GM18498 (cell line): ENCODE data around the gene ADCY9.
"Not testable (repeated sequence)": the region's sequence is repeated elsewhere in the genome, so short reads cannot be mapped to it uniquely, and the experiment has no call there.

Experiments used
- ATAC-seq: cut with Tn5 transposase; IDR thresholded peaks from one replicate; pipeline ENCODE4 v1.9.1; 2021; ENCODE audit warnings: mild to moderate bottlenecking, moderate library complexity; ENCODE audit not compliant: unreplicated experiment

Gene ADCY9

DNA sequence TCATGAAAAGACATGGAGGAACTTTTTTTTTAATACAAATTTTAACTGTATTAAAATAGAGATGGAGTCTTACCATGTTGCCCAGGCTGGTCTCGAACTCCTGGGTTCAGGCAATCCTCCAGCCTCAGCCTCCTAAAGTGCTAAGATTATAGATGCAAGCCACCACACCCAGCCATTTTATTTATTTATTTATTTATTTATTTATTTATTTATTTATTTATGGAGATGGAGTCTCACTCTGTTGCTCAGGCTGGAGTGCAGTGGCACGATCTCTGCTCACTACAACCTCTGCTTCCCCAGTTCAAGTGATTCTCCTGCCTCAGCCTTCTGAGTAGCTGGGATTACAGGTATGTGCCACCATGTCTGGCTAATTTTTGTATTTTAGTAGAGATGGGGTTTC lies 189.1 kb downstream of the ADCY9 start:
- not testable (repeated sequence) for ATAC-seq

DNA sequence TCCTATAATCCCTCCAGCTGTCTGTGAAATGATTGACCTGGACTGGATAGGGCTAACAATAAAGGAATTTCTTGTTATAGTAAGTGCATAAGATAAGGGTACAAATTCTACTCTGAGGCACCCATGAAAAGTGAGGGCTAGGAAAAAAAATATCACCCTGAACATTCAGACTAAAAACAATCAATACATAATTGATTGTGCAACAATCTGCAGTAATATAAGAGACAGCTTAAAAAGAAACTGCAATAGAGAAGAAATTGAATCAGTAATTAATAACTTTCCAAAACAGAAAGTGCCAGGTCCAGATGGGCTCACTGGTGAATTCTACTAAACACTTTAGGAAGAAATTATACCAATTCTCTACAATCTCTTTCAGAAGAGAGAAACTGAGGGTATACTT lies 191.5 kb downstream of the ADCY9 start:
- ATAC-seq = no peak

GRCh38 chr16:3922241-3922640 lies 194.0 kb downstream of the ADCY9 start:
- ATAC-seq = no peak

DNA sequence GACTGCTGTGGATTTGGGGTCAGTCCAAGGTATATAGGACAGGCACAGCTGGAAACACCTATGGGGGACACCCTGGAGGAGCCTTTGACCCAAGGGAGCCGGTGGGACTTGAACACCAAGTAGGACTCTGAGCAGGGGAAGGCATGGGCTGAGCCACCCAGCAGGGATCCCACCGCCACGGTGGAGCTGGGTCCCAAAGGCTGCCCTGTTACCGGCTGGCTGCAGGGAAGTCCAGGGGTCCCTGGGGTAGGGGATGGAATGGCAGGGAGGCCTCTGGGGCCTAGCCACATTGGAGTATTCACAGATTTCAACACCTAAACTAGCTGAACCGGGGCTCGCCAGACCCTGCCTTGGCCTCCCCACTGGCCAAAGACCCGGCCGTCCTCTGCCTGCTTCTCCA lies 196.0 kb downstream of the ADCY9 start:
- ATAC-seq = no peak

DNA sequence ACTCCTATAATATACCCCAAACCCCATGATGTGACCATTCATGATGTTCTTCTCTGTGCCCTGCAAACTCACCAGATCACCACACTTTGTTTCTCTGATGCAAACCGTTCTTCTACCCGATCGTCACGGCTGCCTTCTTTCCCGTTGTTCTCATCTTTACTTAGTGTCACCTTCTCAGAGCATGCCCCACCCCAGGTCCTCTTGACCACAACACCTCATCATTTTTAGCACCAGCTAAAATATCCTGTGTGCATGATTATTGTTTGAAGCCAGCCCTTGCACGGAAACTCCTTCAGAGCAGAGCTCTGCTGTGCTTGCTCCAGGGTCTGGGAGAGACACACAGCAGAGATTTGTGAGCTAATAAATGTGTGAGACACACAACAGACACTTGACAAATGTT lies 196.8 kb downstream of the ADCY9 start:
- ATAC-seq = no peak

- no peak for ATAC-seq
Measured at GRCh38 chr16:3915426-3916260, 200.6 kb downstream of the ADCY9 start.

- no peak for ATAC-seq
Measured at GRCh38 chr16:3912897-3913296, 203.3 kb downstream of the ADCY9 start.
